ENCODE results near the gene TOM1L1. TPM values are rescaled to one million over a fixed set of nuclear protein-coding genes. Genes with fewer than 3 reads are reported as not detected.

TOM1L1 gene
- total and polyA plus RNA-seq, 9 donors, result 5.8 to 33.0 (median 8.9) TPM

GRCh38 chr17:54882371-54882770 lies 18.3 kb upstream of the TOM1L1 start:
- Histone ChIP-seq H3K36me3 (no peaks in the 10 kb centered on the region), H3K4me1 (ENCODE audit: insufficient read depth) (no peaks in the 10 kb centered on the region), H3K4me3 (no peak overlapping the region), H3K9me3 (no peaks in the 10 kb centered on the region), H3K27ac (no peak overlapping the region), H3K27me3 (no peaks in the 10 kb centered on the region)
- 49 to 55% (median 54%) methylated on average over 4 of the region's 4 CpGs for WGBS, 3 donors
- intact Hi-C loops (cut with DNase I), result no loop called here
- DNase-seq, result no peak
- TF ChIP-seq EP300 (IDR thresholded peaks at IDR 0.05) (no peak), POLR2A (IDR thresholded peaks at IDR 0.05) (no peak), CTCF (IDR thresholded peaks at IDR 0.05) (no peak)

- DNase-seq, result no peak
- Histone ChIP-seq H3K27me3 (no peaks in the 10 kb centered on the region), H3K27ac (no peak overlapping the region), H3K4me3 (no peak overlapping the region), H3K9me3 (no peaks in the 10 kb centered on the region), H3K36me3 (no peaks in the 10 kb centered on the region), H3K4me1 (ENCODE audit: insufficient read depth) (no peaks in the 10 kb centered on the region)
- WGBS, 3 donors, result 28 to 55% (median 33%) methylated on average over 3 of the region's 3 CpGs
- TF ChIP-seq EP300 (IDR thresholded peaks at IDR 0.05), result no peak
- intact Hi-C loops (cut with DNase I), result no loop called here
Measured at GRCh38 chr17:54882950-54883349, 17.7 kb upstream of the TOM1L1 start.

DNA sequence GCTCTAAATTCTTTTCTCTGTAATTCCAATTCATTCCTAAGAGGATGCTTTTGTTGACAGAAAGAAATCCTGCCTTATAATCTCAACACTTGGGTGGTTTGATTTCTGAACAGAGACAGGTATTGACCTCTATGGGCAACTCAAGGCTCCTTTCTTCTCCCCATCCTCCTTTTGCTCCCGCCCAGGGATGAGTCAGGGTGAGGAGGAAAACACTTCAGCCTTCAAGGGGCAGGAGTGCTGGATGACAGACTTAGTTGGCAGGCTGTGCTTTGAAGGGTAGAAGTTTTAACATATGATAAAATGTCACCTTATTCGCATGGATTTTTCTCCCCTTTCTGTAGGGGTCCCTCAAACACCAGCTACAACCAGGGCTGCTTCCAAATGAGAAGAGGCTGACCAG lies 16.7 kb upstream of the TOM1L1 start:
- intact Hi-C loops (cut with DNase I), result no loop called here
- 78 to 86% (median 79%) methylated on average over 2 of the region's 2 CpGs for WGBS, 3 donors

DNA sequence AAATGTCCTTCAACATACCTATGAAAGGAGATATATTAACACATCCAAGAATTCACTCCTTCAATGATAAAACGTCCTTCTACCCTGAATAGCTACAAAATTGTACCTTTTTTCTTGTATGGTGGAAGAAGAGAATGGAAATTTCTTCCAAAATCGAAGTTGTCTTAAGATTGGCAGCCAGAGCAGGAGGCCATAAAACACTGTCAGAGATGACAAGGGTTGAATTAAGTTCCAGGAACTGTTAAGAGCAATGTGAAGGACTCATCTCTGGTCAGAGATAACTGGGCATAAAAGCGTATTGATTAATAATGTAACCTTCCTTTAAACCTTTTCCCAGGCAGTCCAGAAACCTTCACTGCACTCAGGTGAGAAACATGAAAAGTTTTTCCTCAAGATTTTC lies 12.9 kb upstream of the TOM1L1 start:
- Histone ChIP-seq H3K9me3 (no peaks in the 10 kb centered on the region), H3K4me1 (ENCODE audit: insufficient read depth) (no peaks in the 10 kb centered on the region), H3K36me3 (no peaks in the 10 kb centered on the region), H3K27me3 (no peaks in the 10 kb centered on the region), H3K27ac (no peak overlapping the region), H3K4me3 (no peak overlapping the region)
- TF ChIP-seq EP300 (IDR thresholded peaks at IDR 0.05), result no peak
- TF ChIP-seq CTCF (IDR thresholded peaks at IDR 0.05), result no peak
- no peak for TF ChIP-seq POLR2A (IDR thresholded peaks at IDR 0.05)
- intact Hi-C loops (cut with DNase I), result no loop called here
- 68 to 74% (median 72%) methylated on average over 3 of the region's 3 CpGs for WGBS, 3 donors
- no peak for DNase-seq

More for the DNA sequence above, 16.7 kb upstream of the TOM1L1 start:
- TF ChIP-seq POLR2A (IDR thresholded peaks at IDR 0.05), result no peak
- no peak for TF ChIP-seq EP300 (IDR thresholded peaks at IDR 0.05)
- no peak for TF ChIP-seq CTCF (IDR thresholded peaks at IDR 0.05)
- no peaks in the 10 kb centered on the region for H3K4me1 ChIP-seq (ENCODE audit: insufficient read depth)
- no peaks in the 10 kb centered on the region for H3K9me3 ChIP-seq
- H3K27me3 ChIP-seq, result no peaks in the 10 kb centered on the region
- no peaks in the 10 kb centered on the region for H3K36me3 ChIP-seq
- no peak overlapping the region for H3K4me3 ChIP-seq
- no peak for DNase-seq
- H3K27ac ChIP-seq, result no peak overlapping the region

- intact Hi-C loops (cut with DNase I), result no loop called here
- no peak overlapping the region for H3K4me3 ChIP-seq
- no peaks in the 10 kb centered on the region for H3K27me3 ChIP-seq
- TF ChIP-seq EP300 (IDR thresholded peaks at IDR 0.05) (no peak), POLR2A (IDR thresholded peaks at IDR 0.05) (no peak), CTCF (IDR thresholded peaks at IDR 0.05) (no peak)
- no peaks in the 10 kb centered on the region for H3K9me3 ChIP-seq
- no peak for DNase-seq
- no peaks in the 10 kb centered on the region for H3K36me3 ChIP-seq
- no peaks in the 10 kb centered on the region for H3K4me1 ChIP-seq (ENCODE audit: insufficient read depth)
- no peak overlapping the region for H3K27ac ChIP-seq
- WGBS, 3 donors, result 68 to 82% (median 78%) methylated on average over 6 of the region's 6 CpGs
Measured at GRCh38 chr17:54888254-54888653, 12.4 kb upstream of the TOM1L1 start.
